Trophoblast cell (in vitro differentiated cells and primary cell): ENCODE results near the gene GTF2IRD1.

Source experiments
- DNase-seq, 2 donors: peaks; one replicate each; pipeline ENCODE4 v3.0.0-alpha.2; 2016
- H2AFZ ChIP-seq: 2 replicates; pipeline ENCODE4 v1.6.1; 2013; ENCODE audit warnings: low read length, moderate library complexity, mild to moderate bottlenecking; ENCODE audit not compliant: insufficient read depth, poor library complexity
- H2AK5ac ChIP-seq: 2 replicates; pipeline ENCODE4 v1.6.1; 2013; ENCODE audit warnings: mild to moderate bottlenecking, low read length
- H2BK120ac ChIP-seq: 2 replicates; pipeline ENCODE4 v1.6.1; 2013; ENCODE audit warnings: low read length, mild to moderate bottlenecking, moderate library complexity; ENCODE audit not compliant: insufficient read depth, poor library complexity
- H2BK12ac ChIP-seq: 2 replicates; pipeline ENCODE4 v1.6.1; 2013; ENCODE audit warnings: mild to moderate bottlenecking, low read length, moderate library complexity
- H2BK5ac ChIP-seq: 2 replicates; pipeline ENCODE4 v1.6.1; 2013; ENCODE audit warnings: low read length, low read depth, moderate library complexity, mild to moderate bottlenecking; ENCODE audit not compliant: poor library complexity
- H3K14ac ChIP-seq: 2 replicates; pipeline ENCODE4 v1.6.1; 2013; ENCODE audit warnings: mild to moderate bottlenecking, low read length
- H3K18ac ChIP-seq: 2 replicates; pipeline ENCODE4 v1.6.1; 2013; ENCODE audit warnings: mild to moderate bottlenecking, low read length
- H3K23ac ChIP-seq: 2 replicates; pipeline ENCODE4 v1.6.1; 2013; ENCODE audit warnings: low read length
- H3K27ac ChIP-seq: 2 replicates; pipeline ENCODE4 v1.5.1; 2013; ENCODE audit warnings: low read depth, mild to moderate bottlenecking, inconsistent platforms, low read length, moderate library complexity
- H3K27me3 ChIP-seq: 2 replicates; pipeline ENCODE4 v1.6.1; 2013; ENCODE audit warnings: inconsistent platforms, mild to moderate bottlenecking, low read length, moderate library complexity; ENCODE audit not compliant: insufficient read depth
- H3K36me3 ChIP-seq, 2 experiments: 1 replicate in 1 of 2; 2 replicates in 1 of 2; pipeline ENCODE4 v1.6.1; 2013; ENCODE audit warnings: low read length in 2 of 2, mild to moderate bottlenecking in 2 of 2, moderate library complexity in 1 of 2; ENCODE audit not compliant: insufficient read depth in 2 of 2, control insufficient read depth in 1 of 2
- H3K4ac ChIP-seq: 2 replicates; pipeline ENCODE4 v1.6.1; 2013; ENCODE audit warnings: low read depth, mild to moderate bottlenecking, low read length, moderate library complexity
- H3K4me1 ChIP-seq, 2 experiments: 1 replicate in 1 of 2; 2 replicates in 1 of 2; pipeline ENCODE4 v1.6.1; 2013; ENCODE audit warnings: low read length in 2 of 2, mild to moderate bottlenecking in 2 of 2, moderate library complexity in 1 of 2; ENCODE audit not compliant: insufficient read depth in 2 of 2, control insufficient read depth in 1 of 2
- H3K4me2 ChIP-seq: 2 replicates; pipeline ENCODE4 v1.6.1; 2013; ENCODE audit warnings: inconsistent platforms, mild to moderate bottlenecking, low read length, moderate library complexity
- H3K4me3 ChIP-seq: 2 replicates; pipeline ENCODE4 v1.5.1; 2013; ENCODE audit warnings: mild to moderate bottlenecking, low read depth, low read length, inconsistent platforms
- H3K79me1 ChIP-seq: one replicate; pipeline ENCODE4 v1.6.1; 2013; ENCODE audit warnings: low read length
- H3K79me2 ChIP-seq: 2 replicates; pipeline ENCODE4 v1.6.1; 2013; ENCODE audit warnings: low read length, mild to moderate bottlenecking; ENCODE audit not compliant: control insufficient read depth, insufficient read depth, poor library complexity
- H3K9ac ChIP-seq: 2 replicates; pipeline ENCODE4 v1.6.1; 2013; ENCODE audit warnings: mild to moderate bottlenecking, low read length
- H3K9me3 ChIP-seq: 2 replicates; pipeline ENCODE4 v1.6.1; 2013; ENCODE audit warnings: low read depth, mild to moderate bottlenecking, control low read depth, inconsistent platforms, low read length; ENCODE audit not compliant: insufficient read depth
- H4K12ac ChIP-seq: 2 replicates; pipeline ENCODE4 v1.6.1; 2013; ENCODE audit warnings: low read depth, mild to moderate bottlenecking, low read length, moderate library complexity
- H4K8ac ChIP-seq: 2 replicates; pipeline ENCODE4 v1.6.1; 2013; ENCODE audit warnings: low read depth, mild to moderate bottlenecking, low read length, moderate library complexity
- H4K91ac ChIP-seq: one replicate; pipeline ENCODE4 v1.6.1; 2013; ENCODE audit warnings: low read depth, mild to moderate bottlenecking, low read length, moderate library complexity
- WGBS: extraction: QIAGEN DNeasy Blood & Tissue Kit; methylation state at CpG from one replicate; pipeline ENCODE4 v1.1.7; 2013; ENCODE audit warnings: missing lambda C conversion rate; ENCODE audit not compliant: insufficient read length, insufficient coverage; ENCODE audit errors: extremely low coverage; 5-methylcytosine and 5-hydroxymethylcytosine counted together

Gene GTF2IRD1

DNA sequence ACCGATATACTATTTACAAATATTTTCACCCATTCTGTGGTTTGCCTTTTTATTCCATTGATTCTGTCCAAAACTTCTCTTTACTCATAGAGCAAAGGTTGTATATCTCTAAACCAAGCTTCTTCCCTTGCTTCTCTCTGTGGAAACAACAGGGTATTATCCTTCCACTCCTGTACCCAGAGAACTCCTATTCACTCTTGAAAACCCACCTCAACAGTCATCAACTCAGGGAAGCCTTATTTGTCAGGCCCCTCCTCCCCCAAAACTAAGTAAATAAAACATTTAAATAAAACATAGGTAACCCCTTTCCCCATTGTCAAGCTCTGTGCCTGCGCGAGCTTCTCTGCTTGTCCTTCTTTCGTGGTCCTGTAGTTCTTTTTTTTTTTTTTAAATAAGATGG is 44.6 kb downstream of the GTF2IRD1 start:
- DNase-seq: no peak
- H4K91ac ChIP-seq: no peak overlapping the region
- no peaks in the 10 kb centered on the region for H3K79me1 ChIP-seq
- no peaks in the 10 kb centered on the region for H3K4me1 ChIP-seq
- H3K14ac ChIP-seq: no peak overlapping the region
- no peak overlapping the region for H4K8ac ChIP-seq
- no peak overlapping the region for H3K4ac ChIP-seq
- H3K9me3 ChIP-seq: peaks cover 6% of the 10 kb centered on the region
- no peak overlapping the region for H3K18ac ChIP-seq
- no peak overlapping the region for H2AK5ac ChIP-seq
- H3K4me2 ChIP-seq: no peak overlapping the region
- no peaks in the 10 kb centered on the region for H3K79me2 ChIP-seq
- H4K12ac ChIP-seq: no peak overlapping the region
- no peak overlapping the region for H2BK5ac ChIP-seq
- H3K36me3 ChIP-seq: no peaks in the 10 kb centered on the region
- no peaks in the 10 kb centered on the region for H3K27me3 ChIP-seq
- no CpG with 5 or more reads among the region's 4 CpGs for WGBS
- H2AFZ ChIP-seq: no peak overlapping the region
- no peak overlapping the region for H3K4me3 ChIP-seq
- no peak overlapping the region for H2BK120ac ChIP-seq
- no peak overlapping the region for H2BK12ac ChIP-seq
- H3K27ac ChIP-seq: no peak overlapping the region
- no peak overlapping the region for H3K23ac ChIP-seq
- no peak overlapping the region for H3K9ac ChIP-seq

DNA sequence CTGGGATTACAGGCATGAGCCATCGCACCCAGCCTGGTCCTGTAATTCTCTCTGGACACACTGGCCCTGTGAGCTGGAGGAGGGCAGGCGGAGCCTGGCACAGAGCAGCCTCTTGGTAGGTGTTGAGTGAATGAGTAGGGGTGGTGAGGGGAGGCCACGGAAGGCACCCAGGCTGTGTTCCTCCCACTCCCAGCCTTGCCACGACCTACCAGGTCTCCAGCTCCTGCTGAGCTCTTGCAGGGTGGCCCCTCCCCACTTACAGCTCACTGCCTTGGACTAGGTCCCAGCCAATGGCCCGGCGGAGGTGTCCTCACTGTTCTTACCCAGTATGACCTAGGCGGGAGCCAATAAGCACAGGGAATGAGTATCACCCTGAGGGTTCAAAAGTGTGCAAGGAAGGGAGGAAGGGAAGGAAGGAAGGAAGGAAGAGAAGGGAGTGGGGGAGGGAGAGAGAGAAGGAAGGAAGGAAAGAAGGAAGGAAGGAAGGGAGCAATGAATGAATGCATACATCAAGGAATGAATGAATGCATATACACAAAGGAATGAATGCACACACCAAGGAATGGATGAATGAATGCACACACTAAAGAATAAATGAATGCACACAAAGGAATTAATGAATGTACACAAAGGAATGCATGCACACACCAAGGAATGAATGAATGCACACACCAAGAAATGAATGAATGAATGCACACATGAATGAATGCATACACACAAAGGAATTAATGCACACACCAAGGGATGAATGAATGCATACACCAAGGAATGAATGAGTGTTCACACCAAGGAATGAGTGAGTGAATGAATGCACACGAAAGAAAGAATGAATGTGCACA is 45.5 kb downstream of the GTF2IRD1 start:
- Histone ChIP-seq H2BK12ac (no peak overlapping the region), H3K4me2 (no peak overlapping the region), H3K14ac (no peak overlapping the region), H3K4me3 (no peak overlapping the region), H4K91ac (no peak overlapping the region), H4K12ac (no peak overlapping the region), H3K4ac (no peak overlapping the region), H2BK5ac (no peak overlapping the region), H3K79me1 (no peaks in the 10 kb centered on the region), H3K4me1 (no peaks in the 10 kb centered on the region), H3K9ac (no peak overlapping the region), H2AK5ac (no peak overlapping the region), H3K27ac (no peak overlapping the region), H3K18ac (no peak overlapping the region), H2AFZ (no peak overlapping the region), H3K23ac (no peak overlapping the region), H4K8ac (no peak overlapping the region), H2BK120ac (no peak overlapping the region), H3K36me3 (no peaks in the 10 kb centered on the region), H3K79me2 (no peaks in the 10 kb centered on the region), H3K27me3 (no peaks in the 10 kb centered on the region), H3K9me3 (peaks cover 6% of the 10 kb centered on the region)
- WGBS: no CpG with 5 or more reads among the region's 8 CpGs
- DNase-seq: no peak

DNA sequence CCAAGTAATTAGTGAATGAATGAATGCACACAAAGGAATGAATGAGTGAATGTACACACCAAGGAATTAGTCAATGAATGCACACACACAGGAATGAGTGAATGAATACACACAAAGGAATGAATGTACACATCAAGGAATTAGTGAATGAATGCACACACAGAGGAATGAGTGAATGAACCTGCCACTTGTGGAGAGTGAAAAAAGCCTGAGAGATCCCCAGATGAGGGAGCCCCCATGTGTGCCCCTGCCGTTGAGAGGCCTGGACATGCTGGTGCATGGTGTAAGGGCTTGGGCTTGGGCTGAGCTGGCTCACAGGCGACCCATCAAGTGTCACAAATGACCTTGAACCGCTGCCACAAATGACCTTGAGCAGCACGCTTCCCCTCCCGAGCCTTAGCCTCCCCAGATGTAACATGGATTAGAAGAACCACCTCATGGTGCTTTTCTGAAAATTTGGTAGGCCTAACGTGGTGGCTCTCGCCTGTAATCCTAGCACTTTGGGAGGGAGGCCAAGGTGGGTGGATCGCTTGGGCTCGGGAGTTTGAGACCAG is 46.2 kb downstream of the GTF2IRD1 start:
- H3K79me1 ChIP-seq: no peaks in the 10 kb centered on the region
- H2AK5ac ChIP-seq: no peak overlapping the region
- no peak overlapping the region for H3K18ac ChIP-seq
- H3K4me3 ChIP-seq: no peak overlapping the region
- no CpG with 5 or more reads among the region's 9 CpGs for WGBS
- no peak overlapping the region for H3K27ac ChIP-seq
- no peak overlapping the region for H4K91ac ChIP-seq
- H3K9ac ChIP-seq: no peak overlapping the region
- no peaks in the 10 kb centered on the region for H3K27me3 ChIP-seq
- H3K4ac ChIP-seq: no peak overlapping the region
- no peak overlapping the region for H3K4me2 ChIP-seq
- H3K79me2 ChIP-seq: no peaks in the 10 kb centered on the region
- H3K9me3 ChIP-seq: peaks cover 6% of the 10 kb centered on the region
- H2BK120ac ChIP-seq: no peak overlapping the region
- H3K36me3 ChIP-seq: no peaks in the 10 kb centered on the region
- DNase-seq: no peak
- H3K23ac ChIP-seq: no peak overlapping the region
- H3K14ac ChIP-seq: no peak overlapping the region
- H3K4me1 ChIP-seq: no peaks in the 10 kb centered on the region
- H2AFZ ChIP-seq: no peak overlapping the region
- H2BK5ac ChIP-seq: no peak overlapping the region
- H2BK12ac ChIP-seq: no peak overlapping the region
- no peak overlapping the region for H4K12ac ChIP-seq
- H4K8ac ChIP-seq: no peak overlapping the region

DNA sequence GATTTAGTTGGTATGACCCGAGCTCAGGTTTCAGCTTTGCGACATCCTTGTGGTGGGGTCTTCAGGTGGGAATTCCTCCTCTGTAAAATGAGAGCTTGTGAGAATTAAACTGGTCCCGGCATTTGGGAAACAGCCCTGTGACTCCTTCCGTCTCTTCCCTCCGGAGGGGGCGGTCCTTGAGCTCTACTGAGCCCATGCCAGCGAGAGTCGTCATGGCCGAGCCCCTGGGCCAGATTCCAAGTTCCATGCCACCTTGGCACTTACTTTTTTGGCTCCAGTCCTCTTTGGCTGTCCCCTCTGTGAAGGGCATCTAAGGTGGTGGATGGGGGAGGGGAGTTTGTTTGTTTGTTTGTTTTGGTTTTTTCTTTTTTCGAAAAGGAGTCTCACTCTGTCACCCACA is 47.6 kb downstream of the GTF2IRD1 start:
- H3K4me3 ChIP-seq: no peak overlapping the region
- H2BK120ac ChIP-seq: no peak overlapping the region
- no peak overlapping the region for H3K18ac ChIP-seq
- H3K9me3 ChIP-seq: peaks cover 3% of the 10 kb centered on the region
- H4K8ac ChIP-seq: no peak overlapping the region
- no peaks in the 10 kb centered on the region for H3K36me3 ChIP-seq
- H3K9ac ChIP-seq: no peak overlapping the region
- H3K14ac ChIP-seq: no peak overlapping the region
- no peak overlapping the region for H3K27ac ChIP-seq
- H4K91ac ChIP-seq: no peak overlapping the region
- no peaks in the 10 kb centered on the region for H3K27me3 ChIP-seq
- no peak overlapping the region for H4K12ac ChIP-seq
- no peak overlapping the region for H2AK5ac ChIP-seq
- no peak for DNase-seq
- no peak overlapping the region for H3K23ac ChIP-seq
- WGBS: no CpG with 5 or more reads among the region's 10 CpGs
- no peaks in the 10 kb centered on the region for H3K79me2 ChIP-seq
- no peak overlapping the region for H3K4ac ChIP-seq
- H3K4me1 ChIP-seq: no peaks in the 10 kb centered on the region
- no peak overlapping the region for H2BK12ac ChIP-seq
- no peak overlapping the region for H2BK5ac ChIP-seq
- H3K79me1 ChIP-seq: no peaks in the 10 kb centered on the region
- no peak overlapping the region for H2AFZ ChIP-seq
- H3K4me2 ChIP-seq: no peak overlapping the region
